ENCODE data around the gene KLHDC4.
A peak's percentile ranks its signal among the peaks of the same experiment; 100 is the strongest.
"Not testable (repeated sequence)": the region's sequence is repeated elsewhere in the genome, so short reads cannot be mapped to it uniquely, and the experiment has no call there.

Gene KLHDC4

DNA sequence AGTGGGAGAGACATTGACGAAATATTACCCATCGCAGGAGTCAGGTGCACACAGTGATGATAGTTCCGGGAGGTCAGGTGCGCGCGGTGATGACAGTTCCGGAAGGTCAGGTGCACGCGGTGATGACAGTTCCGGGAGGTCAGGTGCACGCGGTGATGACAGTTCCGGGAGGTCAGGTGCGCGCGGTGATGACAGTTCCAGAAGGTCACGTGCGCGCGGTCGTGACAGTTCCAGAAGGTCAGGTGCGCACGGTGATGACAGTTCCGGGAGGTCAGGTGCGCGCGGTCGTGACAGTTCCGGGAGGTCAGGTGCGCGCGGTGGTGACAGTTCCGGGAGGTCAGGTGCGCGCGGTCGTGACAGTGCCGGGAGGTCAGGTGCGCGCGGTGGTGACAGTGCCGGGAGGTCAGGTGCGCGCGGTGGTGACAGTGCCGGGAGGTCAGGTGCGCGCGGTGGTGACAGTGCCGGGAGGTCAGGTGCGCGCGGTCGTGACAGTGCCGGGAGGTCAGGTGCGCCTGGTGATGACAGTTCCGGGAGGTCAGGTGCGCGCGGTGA is 84.7 kb downstream of the KLHDC4 start:
- DNase-seq: not testable (repeated sequence)

DNA sequence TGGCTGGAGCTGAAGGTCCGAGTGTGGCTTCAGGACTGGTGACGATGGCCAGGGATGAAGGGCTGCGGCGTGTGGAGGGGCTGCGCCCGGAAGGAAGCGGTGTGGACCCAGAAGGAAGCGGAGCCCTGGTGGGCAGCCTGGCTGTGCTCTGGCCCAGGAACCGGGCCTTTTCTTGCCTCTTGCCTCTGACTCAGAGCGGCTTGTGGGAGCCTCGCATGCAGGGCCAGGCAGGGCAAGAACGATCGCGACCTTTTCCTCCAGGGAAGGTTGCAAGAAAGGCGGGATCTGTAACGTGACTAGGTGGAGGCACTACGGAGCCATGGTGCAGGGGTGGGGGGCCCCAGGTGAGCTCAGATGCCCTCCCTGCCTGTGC is 85.5 kb downstream of the KLHDC4 start:
- DNase-seq: no peak

DNA sequence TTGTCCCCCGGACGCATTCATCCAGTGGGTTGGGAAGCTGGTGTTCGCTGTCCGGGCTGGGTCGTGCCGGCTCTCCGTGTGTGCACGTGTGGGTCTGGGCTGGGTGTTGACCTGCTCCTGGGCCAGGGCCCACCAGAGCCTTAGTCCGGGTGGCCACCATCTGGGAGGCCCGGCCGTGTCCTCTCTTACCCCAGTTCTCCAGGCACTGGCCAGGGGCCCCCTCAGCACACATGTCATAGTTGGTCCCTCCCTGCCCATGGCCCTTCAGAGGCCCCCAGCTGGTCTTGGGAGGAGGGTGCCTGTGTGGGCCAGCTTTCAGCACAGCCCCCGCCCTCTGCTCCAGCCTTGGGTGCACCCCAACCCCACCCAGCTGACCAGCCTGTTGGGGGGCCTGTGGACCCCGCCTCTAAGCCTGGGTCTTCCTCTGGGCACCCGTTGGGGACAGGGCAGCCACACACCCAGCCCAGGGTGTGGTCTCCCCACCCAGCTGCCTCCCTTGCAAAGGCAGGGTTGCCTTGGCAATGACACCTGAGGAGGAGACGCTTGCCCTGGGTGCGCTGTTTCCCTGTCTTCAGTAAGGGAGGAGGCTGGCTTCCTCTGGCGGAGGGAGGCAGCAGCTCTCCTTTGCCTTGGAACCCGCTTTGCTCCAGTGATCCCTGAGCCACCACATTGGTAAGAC is 86.1 kb downstream of the KLHDC4 start:
- no peak for DNase-seq

DNA sequence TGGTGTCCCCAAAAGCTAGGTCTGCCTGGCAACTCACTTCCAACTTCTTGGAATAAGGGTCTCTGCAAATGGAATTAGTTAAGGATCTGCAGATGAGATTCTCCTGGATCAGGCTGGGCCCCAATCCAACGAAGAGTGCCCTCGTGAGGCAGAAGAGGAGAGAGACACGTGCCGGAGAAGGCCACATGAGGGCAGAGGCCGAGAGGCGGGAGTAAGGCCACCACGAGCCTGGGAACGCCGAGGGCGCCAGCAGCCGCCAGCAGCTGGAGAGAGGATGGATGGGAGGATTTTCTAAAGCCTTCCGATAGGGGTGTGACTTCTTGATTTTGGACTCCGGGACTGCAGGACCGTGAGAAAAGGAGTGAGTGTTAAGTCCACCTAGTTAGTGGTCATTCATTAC is 87.2 kb downstream of the KLHDC4 start:
- no peak for DNase-seq

DNA sequence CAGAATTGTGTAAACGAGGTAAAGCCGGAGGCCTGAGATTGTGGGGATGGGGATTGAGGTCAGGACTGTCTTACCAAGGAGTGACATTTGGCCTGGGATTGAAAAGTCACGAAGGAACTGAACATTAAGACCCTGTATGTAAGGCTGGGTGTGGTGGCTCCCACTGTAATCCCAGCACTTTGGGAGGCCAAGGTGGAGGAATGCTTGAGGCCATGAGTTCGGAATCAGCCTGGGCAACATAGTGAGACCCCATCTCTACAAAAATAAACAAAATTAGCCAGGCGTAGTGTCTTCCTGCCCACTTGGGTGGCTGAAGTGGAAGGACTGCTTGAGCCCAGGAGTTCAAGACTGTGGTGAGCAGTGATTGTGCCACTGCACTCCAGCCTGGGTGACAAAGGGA is 88.0 kb downstream of the KLHDC4 start:
- no peak for DNase-seq

DNA sequence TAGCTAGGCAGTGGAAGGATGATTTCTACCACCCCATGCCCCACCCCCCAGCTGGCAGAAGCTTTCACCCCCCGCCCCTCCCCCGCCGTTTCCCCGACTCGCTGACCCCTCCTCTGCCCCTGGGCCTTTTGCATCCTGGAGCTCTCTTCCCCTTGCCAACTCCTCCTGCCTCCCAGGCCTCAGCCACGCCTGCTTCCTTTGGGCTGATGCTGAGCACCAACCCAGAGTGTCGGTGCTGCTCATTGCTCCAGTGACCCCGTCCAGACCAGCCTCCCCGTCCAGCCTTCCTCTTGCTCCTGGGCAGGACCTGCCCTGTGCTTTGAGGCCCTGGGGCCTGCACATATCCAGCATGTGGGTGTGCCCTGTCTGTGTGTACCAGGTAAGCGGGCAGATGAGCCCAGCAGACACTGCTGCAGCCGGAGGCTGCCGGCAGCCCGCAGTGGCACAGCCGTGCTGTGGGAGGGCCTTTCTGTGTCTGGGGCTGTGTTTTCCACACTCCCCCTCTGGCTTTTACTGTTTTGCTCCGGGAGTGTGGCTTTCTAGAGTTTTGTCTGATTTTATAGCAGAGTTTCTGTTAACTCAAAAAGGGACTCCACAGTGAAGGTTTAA is 90.6 kb downstream of the KLHDC4 start:
- no peak for DNase-seq

DNA sequence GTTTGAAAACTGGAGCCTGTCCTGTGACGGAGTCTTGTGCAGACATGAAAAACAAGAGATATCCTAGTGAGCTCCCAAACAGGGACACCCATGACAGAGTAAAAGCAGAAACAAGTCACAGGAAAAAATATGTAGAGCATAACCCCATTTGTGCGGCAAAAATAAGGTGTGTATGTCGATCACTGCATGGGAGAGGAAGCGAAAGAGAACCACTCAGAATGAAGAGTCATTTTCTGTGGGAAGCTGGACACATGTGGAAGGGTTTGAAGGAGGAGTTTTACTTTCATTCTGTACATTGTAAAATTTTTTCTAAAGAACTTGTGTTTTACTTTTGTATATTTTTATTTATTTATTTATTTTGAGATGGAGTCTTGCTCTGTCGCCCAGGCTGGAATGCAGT is 91.4 kb downstream of the KLHDC4 start:
- no peak for DNase-seq

DNA sequence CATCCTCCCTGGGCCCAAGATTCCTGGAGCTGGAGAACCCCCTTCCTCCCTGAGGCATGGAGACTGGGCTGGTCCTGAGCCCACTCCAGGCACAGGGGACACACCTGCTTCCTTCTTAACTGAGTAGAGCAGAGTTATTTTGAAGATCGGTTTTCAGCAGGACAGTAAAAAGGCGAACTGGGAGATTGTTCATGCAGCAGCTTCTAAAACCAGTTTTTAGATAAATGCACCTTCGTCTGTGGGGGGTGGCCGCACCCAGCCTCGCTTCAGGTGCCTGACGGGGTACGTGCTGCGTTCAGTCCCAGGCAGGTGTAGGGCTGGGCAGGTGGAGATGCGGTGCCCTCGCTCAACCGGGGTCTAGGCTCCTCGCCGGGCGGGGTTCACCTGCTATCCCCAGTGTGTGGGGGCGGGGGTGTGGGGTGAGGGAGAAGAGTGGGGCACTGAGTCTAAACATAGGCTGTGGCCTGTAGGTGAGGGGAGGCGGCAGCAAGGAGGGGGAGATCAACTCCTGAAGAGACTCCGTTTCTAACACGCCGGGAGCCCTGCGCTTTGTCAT is 94.0 kb downstream of the KLHDC4 start:
- no peak for DNase-seq

DNA sequence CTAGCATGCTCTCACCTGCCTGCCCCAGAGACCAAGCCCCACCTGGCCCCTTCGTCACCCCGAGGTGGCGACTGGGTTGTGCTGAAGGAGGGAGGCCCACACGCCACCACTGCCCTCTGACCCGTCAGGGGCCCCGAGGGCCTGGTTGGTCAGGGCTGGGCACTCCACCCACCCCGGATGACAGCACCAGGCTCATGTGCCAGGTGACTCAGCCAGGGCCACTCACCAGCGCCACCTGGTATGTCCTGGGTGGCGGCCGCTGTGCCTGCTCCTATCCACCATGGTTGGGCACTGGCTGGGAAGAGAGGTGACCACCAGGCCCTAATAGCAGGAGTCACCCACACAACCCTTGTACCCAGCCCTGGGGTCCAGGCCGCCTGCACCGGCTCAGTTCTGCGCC is 94.6 kb downstream of the KLHDC4 start:
- DNase-seq: no peak

DNA sequence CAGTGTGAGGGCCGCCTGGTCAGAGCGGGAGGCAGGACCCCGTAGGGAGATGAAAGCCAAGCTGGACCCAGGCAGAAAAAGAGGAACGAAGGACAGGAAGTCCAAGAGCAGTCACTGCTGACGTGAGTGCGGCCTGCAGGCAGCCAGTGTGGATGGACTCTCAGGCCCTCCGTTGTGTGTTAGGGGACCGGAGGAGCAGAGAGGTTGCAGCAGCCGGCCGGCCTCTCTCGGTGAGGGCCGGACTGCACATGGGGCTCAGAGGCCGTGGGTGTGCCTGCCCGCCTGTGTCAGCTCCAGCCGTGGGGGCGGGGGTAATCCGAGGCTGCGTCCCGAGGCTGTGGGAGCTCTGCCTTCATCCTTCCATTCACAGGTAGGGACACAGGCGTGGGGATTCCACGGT is 96.1 kb downstream of the KLHDC4 start:
- no peak for DNase-seq

DNA sequence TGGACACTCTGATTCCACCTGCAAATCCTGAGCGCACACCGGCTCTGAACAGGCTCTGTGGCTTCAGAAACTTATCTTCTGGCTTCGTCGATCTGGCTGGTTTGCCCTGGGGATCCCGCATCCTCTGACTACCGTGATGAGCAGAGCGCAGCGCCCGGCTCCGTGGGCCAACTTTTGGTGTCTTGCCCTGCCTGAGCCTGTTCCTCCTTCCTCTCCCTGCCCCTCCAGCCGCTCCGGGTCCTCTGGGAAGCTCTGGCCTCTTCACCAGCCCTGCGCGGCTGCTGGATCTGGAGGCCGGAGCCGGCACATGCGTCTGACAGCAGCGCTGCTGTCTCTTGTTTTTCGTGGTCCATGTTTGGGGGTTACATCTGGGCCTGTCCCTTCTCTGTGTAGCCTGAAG is 97.8 kb downstream of the KLHDC4 start:
- no peak for DNase-seq

DNA sequence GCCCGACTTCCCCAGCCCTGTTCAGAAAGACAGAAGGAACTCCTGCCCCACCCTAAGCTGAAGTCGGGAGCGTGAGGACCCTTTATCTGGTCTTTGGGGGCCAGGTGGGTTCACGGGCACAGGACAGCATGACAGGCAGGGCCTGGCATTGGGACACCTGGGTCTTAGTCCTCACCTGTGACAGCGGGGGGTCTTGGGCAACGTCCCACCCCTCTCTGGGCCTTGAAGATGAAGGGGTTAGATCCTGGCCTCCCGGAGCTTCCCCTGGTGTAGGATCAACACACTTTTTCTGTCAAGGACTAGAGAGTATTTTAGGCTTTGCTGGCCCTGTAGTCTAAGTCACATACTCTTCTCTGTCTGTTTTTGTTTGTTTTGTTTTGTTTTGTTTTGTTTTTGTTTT is 98.3 kb downstream of the KLHDC4 start:
- DNase-seq: no peak

DNA sequence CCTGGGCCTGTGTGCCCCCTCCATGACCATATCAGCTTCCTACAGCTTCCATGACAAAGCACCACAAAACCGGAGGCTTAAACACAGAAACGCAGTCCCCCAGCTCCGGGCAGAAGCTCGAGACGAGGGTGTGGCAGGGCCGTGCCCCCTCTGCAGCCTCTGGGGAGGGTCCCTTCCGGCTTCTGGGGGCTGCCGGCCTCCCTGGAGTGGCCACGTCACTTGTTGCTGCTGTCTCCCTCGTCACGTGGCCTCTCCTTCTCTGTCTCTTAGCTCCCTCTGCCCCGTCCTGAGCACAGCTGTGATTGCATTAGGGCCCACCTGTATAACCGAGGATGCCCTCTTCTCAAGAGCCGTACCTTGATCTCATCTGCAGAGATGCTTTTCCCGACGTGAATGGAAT is 98.9 kb downstream of the KLHDC4 start:
- no peak for DNase-seq

DNA sequence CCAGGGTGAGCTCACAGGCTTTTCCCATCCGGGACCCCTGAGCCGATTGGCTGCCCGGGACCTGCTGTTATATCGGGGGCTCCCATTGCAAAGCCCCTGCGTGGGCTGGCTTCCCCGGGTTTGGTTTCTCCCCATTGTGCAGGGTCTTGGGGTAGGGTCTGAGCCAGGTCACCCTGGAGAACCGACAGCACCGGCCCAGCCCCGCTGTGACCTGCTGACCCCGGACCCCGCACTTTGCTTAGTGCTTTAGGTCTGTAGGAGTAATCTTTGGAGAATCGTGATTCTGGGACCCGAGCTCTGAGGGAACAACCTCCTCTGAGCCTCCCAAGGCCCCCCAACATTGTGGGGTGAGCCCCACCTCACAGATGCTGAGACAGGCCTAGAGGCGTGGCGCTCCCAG is 100.6 kb downstream of the KLHDC4 start:
- DNase-seq: no peak

DNA sequence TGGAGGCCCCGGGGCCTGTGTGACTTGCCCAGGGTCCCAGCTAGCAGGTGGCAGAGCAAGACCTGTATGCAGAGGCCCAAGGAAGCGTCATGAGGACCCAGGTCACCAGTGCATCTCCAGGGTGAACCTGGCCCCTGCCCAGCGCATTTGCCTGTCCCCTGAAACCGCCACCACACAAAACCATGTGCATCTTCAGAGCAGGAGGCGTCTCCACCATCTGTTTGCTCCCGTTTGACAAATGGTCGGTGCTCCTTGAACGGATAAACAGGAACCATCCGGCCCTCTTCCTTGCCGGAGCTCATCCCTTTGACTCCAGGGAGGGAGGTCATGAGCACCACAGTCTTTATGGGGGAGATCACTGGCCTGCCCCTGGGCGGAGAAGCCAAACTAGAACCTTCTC is 101.0 kb downstream of the KLHDC4 start:
- no peak for DNase-seq

DNA sequence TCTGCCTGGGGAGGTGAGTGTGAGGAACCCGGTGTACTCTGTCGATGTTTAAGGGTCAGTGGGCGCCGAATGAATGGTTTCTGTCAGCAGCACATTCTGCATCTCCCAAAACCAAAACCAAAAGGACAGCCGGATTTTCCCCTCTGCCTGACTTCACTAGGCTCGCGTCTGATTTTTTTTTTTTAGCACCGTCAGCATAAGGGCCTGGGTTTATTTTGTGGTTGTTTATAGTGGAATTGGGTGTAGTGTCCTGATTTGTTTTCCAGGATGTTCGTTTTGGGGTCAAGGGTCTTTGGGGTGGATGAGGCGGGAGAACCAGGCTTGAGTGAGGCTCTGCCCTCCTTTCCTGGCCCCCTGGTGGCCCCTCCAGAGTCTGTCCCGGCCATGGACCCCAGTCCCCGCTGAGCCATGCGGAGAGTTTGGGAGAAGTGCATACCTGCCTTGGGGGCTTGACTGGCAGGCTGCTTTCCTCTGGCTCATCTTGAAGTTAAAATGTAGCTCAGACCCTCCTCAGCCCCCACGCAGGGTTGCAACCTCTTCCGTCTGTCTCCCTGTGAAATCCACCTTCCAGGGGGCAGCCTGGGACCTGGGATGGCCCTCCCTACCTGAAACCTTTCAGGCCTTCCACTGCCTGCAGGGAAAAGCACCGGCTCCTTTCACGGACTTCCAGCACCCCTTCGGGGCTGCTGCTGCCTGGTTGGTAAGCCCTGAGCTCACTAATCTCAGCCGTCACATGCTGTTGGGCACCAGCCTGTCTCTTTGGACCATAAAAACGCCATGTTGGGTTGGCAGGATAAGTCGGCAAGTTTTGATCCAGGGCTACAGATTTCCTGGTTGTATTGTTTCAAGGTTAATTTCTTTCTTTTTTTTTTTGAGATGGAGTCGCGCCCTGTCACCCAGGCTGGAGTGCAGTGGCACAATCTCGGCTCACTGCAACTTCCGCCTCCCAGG is 103.3 kb downstream of the KLHDC4 start:
- no peak for DNase-seq

DNA sequence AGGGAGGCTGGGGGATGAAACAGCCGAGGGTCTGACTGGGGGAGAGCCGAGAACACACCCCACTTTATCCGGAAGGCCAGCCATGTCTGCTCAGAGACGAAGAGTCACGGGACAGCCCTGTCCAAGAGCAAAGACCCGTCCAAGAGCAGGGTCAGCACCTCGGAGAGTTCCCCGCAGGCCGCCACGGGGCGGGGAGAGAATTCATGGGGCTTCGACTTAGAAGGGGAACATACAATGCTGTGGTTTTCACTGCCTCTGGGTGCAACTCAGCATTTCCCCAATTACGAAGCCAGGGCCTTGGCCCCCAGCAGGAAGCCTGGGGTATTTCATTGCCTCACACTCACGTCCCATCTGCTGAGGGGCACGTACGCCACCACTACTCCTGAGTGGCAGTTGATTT is 104.2 kb downstream of the KLHDC4 start:
- peak; percentile 37 for DNase-seq

DNA sequence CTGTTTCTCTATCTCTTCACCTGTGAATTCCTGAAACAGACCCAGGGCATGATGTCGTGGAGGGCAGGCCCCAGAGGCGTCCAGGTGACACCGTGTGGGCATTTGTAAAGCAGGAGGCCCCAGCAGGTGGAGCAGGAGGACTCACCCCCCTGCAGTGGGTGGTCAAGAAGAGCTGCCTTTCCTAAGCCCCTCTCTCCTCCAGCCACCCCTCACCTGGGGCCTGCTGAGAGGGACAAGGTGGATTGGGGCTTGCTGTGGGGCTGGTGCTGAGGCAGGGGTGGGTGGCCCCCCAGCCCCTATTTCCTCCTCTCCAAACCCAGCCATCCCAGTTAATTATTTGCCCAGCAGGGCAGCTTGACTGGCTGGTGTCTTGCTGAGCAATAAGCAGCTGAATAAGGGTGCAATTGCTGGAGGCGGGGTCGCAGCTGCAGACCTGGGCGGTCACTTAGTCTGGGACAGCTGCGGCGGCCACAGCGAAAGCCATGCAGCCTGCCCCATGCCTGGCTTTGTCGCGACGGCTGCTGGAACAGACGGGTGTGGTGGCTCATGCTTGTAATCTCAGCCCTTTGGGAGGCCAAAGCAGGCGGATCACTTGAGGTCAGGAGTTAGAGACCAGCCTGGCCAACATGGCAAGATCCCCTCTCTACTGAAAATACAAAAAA is 107.1 kb downstream of the KLHDC4 start:
- no peak for DNase-seq

All from EL (cell line).